Measurements from ENCODE around the gene TRAPPC5.

The TRAPPC5 gene

DNA sequence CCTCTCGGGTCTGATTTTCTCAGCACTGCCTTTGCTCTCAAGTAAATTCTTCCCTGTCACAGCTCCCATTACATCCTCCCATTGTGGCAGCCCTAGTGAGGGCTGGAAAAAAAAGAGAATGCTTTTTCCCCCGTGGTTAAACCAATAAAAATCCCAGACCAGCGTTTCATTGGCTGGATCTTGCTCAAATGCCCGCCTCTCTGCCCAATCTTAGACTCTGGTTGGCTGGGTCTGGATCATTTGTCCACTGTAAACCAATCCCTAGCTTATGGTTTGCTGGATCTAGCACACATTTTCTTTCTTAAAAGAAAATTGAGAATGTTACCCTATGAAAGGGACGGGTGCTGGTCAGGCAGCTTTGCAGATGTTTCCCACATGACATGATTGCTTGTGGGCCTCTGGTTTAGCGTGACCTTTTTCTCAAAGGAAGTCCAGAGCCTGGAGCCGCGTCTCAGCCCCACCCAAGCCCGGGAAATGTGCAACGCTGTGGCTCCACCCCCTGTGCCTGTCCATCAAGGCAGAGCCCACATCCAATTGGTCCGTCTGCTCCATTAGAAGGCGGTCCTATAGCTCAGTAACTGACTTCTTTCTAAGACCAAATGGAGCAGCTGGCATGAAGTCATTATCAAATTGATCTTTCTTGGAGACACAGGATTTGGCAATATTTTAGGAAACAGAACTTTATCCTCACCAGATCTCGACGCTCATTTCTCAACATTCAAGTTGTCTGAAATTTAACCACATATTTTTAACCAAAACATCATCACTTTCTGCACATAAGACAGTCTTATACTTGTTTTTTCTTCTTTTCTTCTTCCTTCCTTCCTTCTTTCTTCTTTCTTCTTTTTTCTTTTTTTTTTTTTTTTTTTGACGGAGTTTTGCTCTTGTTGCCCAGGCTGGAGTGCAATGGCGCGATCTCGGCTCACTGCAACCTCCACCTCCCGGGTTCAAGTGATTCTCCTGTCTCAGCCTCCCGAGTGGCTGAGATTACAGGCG lies 6.3 kb upstream of the TRAPPC5 start:
- H3K4me3 ChIP-seq = no peak overlapping the region
- in situ Hi-C loops (cut with MboI; ENCODE audit: low sequenced_read_pairs) = no loop called here
- DNase-seq (ENCODE audit: low spot score in 2 of 2) = peak; percentile 63 to 84

DNA sequence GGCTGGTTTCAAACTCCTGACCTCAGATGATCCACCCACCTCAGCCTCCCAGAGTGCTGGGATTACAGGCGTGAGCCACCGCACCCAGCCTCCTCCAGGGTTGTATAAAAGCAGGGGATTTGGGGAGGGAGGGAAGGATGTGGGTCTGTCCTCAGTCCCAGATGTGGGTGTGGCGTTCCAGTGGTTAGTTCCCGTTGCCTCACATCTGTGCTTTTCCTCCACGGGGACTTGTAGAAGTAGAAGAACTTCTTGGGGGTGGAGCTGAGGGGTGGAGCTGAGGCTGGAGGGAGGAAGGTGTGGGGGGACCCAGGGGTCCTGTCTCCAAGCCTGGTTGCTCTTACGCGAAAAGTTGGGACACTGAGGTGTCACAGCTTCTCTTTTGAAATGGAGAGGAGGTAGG lies 4.3 kb upstream of the TRAPPC5 start:
- Histone ChIP-seq H3K27me3 (ENCODE audit: low read depth) (peaks cover 24% of the 10 kb centered on the region), H3K36me3 (replicated peaks) (peaks cover 4% of the 10 kb centered on the region), H3K4me3 (no peak overlapping the region), H3K9me3 (peaks cover 5% of the 10 kb centered on the region; the same call in 1 of the 2 replicates), H3K4me1 (peaks cover 4% of the 10 kb centered on the region)
- DNase-seq (ENCODE audit: low spot score in 2 of 2) = no peak
- in situ Hi-C loops (cut with MboI; ENCODE audit: low sequenced_read_pairs) = no loop called here

More for the DNA sequence above, 6.3 kb upstream of the TRAPPC5 start:
- H3K4me1 ChIP-seq = peaks cover 4% of the 10 kb centered on the region
- H3K9me3 ChIP-seq = peaks cover 5% of the 10 kb centered on the region; the same call in 1 of the 2 replicates
- H3K36me3 ChIP-seq (replicated peaks) = no peaks in the 10 kb centered on the region
- peaks cover 31% of the 10 kb centered on the region for H3K27me3 ChIP-seq (ENCODE audit: low read depth)

DNA sequence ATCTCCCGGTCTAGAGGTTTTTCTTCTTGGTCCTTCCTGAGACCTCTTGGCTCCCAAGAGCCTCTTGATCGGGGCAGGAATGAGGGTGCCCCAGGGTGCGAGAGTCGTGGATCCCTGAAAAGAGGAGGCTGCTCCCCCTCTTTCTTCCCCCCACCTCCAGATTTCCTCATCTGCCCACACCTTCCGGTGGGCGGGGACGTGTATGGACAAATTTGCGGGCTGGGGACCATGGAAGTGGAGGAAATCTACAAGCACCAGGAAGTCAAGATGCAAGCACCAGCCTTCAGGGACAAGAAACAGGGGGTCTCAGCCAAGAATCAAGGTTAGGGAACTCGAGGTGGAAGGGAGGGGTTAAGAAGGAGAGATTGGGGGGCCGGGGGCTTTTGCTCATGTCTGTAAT lies 3.8 kb upstream of the TRAPPC5 start, which contains the start of gene MCEMP1:
MCEMP1 (plus strand) TSS at position 237 of the 400 bp plus-strand sequence; CDS start at position 268, 31 bp downstream.
- Histone ChIP-seq H3K4me3 (no peak within 1 kb of the TSS), H3K36me3 (replicated peaks) (peaks cover 4% of the 10 kb centered on the region), H3K4me1 (peaks cover 4% of the 10 kb centered on the region), H3K27me3 (ENCODE audit: low read depth) (peaks cover 20% of the 10 kb centered on the region), H3K9me3 (peaks cover 5% of the 10 kb centered on the region; the same call in 1 of the 2 replicates)
- DNase-seq (ENCODE audit: low spot score in 2 of 2) = no peak
- in situ Hi-C loops (cut with MboI; ENCODE audit: low sequenced_read_pairs) = no loop called here

DNA sequence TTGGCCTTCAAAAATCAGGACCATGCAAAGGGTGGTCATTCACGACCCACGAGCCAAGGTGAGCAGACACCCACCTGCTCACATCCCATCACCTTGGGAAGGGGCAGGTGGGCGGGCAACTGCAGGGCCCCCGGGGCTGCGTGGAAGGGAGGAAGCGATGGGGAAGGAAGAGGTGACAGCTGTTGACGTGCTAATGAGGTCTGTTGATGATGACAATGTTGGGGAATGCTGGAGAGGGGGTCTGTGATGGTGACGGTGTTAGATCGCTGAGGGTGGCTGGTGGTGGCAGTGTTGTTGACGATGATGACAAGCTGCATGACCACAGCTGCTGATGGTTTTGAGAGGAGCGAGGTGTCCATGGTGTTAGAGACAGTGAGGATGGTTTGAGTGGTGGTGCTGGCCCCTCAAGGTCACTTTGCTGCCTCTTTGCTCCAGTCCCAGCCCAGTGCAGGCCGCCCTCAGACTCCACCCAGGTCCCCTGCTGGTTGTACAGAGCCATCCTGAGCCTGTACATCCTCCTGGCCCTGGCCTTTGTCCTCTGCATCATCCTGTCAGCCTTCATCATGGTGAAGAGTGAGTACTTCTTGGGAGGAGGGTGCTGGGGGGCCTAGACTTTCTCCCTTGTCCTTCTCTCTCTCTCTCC lies 2.8 kb upstream of the TRAPPC5 start:
- Histone ChIP-seq H3K4me3 (no peak overlapping the region), H3K9me3 (peaks cover 5% of the 10 kb centered on the region; the same call in 1 of the 2 replicates), H3K27me3 (ENCODE audit: low read depth) (peaks cover 20% of the 10 kb centered on the region), H3K36me3 (replicated peaks) (peaks cover 8% of the 10 kb centered on the region), H3K4me1 (peaks cover 4% of the 10 kb centered on the region)
- no peak for DNase-seq (ENCODE audit: low spot score in 2 of 2)
- in situ Hi-C loops (cut with MboI; ENCODE audit: low sequenced_read_pairs) = no loop called here

DNA sequence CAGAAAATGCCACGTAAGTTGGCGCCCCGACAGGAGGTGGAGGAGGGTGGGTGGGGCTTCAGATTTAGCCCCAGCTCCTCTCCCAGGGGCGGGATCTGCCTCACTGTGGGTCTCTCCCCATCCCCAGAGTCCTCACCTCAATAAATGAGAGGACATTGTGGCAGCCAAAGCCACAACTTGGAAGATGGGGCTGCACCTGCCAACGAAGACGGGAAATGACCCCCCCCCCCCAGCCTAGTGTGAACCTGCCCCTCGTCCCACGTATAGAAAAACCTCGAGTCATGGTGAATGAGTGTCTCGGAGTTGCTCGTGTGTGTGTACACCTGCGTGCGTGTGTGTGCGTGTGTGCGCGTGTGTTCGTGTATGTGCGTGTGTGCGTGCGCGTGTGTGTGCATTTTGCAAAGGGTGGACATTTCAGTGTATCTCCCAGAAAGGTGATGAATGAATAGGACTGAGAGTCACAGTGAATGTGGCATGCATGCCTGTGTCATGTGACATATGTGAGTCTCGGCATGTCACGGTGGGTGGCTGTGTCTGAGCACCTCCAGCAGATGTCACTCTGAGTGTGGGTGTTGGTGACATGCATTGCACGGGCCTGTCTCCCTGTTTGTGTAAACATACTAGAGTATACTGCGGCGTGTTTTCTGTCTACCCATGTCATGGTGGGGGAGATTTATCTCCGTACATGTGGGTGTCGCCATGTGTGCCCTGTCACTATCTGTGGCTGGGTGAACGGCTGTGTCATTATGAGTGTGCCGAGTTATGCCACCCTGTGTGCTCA lies 1.5 kb upstream of the TRAPPC5 start:
- H3K27me3 ChIP-seq (ENCODE audit: low read depth) = peaks cover 20% of the 10 kb centered on the region
- H3K4me3 ChIP-seq = no peak overlapping the region
- H3K36me3 ChIP-seq (replicated peaks) = peaks cover 13% of the 10 kb centered on the region
- no peak for DNase-seq (ENCODE audit: low spot score in 2 of 2)
- peaks cover 3% of the 10 kb centered on the region for H3K4me1 ChIP-seq
- in situ Hi-C loops (cut with MboI; ENCODE audit: low sequenced_read_pairs) = no loop called here
- no peaks in the 10 kb centered on the region for H3K9me3 ChIP-seq

DNA sequence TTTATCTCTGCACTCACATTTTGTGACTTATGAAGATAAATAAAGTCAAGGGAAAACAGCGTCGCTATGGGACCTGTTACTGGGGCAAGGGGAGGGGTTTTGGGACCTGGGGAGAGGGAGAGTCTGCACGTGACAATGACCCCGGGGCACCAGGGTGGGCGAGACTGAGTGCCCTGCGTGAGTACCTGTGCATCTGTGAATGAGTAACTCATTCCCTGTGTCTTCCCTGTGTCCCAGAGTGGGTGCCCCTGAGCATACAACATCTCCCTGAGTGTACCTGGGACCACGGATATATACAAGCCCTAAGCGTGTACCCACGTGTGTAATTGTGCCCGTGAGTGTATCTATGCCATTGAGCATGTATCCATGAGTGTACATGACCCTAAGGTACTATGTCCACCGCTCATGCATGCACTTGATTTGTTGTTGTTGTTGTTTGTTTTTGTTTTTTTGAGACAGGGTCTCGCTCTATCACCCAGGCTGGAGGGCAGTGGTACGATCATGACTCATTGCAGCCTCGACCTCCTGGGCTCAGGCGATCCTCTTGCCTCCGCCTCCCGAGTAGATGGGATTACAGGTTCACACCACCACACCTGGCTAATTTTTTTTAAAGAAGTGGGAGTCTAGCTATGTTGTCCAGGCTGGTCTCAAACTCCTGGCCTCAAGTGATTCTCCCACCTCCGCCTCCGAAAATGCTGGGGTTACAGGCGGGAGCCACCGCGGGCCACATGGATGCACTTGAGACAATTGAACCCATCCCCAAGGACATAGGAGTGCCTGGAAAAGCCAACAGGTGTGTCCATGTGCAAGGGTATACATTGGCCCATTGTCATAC lies 645 bp upstream of the TRAPPC5 start:
- Histone ChIP-seq H3K36me3 (replicated peaks) (peaks cover 13% of the 10 kb centered on the region), H3K4me3 (peak overlapping the region; percentile 94), H3K4me1 (no peaks in the 10 kb centered on the region), H3K27me3 (ENCODE audit: low read depth) (peaks cover 20% of the 10 kb centered on the region), H3K9me3 (no peaks in the 10 kb centered on the region)
- DNase-seq (ENCODE audit: low spot score in 2 of 2) = no peak
- in situ Hi-C loops (cut with MboI; ENCODE audit: low sequenced_read_pairs) = no loop called here

DNA sequence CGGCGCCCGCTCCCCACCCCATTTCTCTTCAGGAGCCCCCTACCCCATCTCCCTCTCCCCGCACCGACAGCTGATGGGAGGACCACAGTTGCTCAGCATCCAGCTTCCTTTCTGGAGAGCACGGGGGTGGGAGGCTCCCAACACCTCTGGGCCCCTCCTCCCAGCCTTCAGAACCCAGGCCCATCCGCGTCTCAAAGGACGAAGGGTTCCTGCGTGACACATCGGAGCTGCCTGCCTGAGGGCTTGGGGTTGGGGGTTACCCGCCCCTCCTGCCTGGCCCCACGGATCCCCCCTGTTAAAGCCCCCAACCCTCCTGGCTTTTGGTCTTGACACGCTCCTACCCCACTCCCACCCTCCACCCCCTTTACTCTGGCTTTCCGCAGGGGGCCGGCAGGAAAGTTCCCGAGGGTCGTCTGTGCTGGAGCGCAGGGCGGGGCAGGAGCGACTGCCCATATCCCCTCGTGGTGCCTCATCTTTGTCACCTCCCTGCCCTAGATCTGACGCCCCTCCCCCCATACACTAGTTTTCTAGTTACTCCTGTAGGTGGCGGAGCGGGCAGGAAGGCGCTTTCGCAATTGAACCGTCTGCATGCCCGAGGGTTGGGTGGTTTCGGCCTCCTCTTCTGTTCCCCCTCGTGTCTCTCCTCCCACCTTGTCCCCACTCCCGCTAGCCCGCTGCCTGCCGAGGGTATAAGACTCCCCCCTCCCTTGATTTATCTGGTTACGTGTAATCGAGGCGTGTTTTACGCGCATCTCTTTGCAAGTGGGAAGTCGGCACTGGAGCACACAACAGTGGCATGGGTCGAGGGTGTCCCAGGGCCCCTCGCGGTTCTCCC lies 924 bp downstream of the TRAPPC5 start:
- no peaks in the 10 kb centered on the region for H3K9me3 ChIP-seq
- peaks cover 13% of the 10 kb centered on the region for H3K36me3 ChIP-seq (replicated peaks)
- in situ Hi-C loops (cut with MboI; ENCODE audit: low sequenced_read_pairs) = no loop called here
- peaks cover 9% of the 10 kb centered on the region for H3K27me3 ChIP-seq (ENCODE audit: low read depth)
- peak overlapping the region; percentile 94 for H3K4me3 ChIP-seq
- H3K4me1 ChIP-seq = no peaks in the 10 kb centered on the region
- DNase-seq (ENCODE audit: low spot score in 2 of 2) = peak; percentile 25 to 90

DNA sequence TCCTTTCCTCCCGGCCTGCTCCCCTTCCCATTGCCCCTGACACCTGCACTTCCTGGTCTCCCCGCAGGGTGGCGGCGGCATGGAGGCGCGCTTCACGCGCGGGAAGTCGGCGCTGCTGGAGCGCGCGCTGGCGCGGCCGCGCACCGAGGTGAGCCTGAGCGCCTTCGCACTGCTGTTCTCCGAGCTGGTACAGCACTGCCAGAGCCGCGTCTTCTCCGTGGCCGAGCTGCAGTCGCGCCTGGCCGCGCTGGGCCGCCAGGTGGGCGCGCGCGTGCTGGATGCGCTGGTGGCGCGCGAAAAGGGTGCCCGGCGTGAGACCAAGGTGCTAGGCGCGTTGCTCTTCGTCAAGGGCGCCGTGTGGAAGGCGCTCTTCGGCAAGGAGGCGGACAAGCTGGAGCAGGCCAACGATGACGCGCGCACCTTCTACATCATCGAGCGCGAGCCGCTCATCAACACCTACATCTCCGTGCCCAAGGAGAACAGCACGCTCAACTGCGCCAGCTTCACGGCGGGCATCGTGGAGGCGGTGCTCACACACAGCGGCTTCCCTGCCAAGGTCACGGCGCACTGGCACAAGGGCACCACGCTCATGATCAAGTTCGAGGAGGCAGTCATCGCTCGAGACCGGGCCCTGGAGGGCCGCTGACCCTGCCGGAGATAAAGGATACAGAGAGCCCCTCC lies 1.7 kb downstream of the TRAPPC5 start:
- no peak for DNase-seq (ENCODE audit: low spot score in 2 of 2)
- peaks cover 3% of the 10 kb centered on the region; the same call in 1 of the 2 replicates for H3K27me3 ChIP-seq (ENCODE audit: low read depth)
- in situ Hi-C loops (cut with MboI; ENCODE audit: low sequenced_read_pairs) = no loop called here
- no peak overlapping the region; the same call in 1 of the 2 replicates for H3K4me3 ChIP-seq
- peaks cover 13% of the 10 kb centered on the region for H3K36me3 ChIP-seq (replicated peaks)
- no peaks in the 10 kb centered on the region for H3K9me3 ChIP-seq
- H3K4me1 ChIP-seq = no peaks in the 10 kb centered on the region

DNA sequence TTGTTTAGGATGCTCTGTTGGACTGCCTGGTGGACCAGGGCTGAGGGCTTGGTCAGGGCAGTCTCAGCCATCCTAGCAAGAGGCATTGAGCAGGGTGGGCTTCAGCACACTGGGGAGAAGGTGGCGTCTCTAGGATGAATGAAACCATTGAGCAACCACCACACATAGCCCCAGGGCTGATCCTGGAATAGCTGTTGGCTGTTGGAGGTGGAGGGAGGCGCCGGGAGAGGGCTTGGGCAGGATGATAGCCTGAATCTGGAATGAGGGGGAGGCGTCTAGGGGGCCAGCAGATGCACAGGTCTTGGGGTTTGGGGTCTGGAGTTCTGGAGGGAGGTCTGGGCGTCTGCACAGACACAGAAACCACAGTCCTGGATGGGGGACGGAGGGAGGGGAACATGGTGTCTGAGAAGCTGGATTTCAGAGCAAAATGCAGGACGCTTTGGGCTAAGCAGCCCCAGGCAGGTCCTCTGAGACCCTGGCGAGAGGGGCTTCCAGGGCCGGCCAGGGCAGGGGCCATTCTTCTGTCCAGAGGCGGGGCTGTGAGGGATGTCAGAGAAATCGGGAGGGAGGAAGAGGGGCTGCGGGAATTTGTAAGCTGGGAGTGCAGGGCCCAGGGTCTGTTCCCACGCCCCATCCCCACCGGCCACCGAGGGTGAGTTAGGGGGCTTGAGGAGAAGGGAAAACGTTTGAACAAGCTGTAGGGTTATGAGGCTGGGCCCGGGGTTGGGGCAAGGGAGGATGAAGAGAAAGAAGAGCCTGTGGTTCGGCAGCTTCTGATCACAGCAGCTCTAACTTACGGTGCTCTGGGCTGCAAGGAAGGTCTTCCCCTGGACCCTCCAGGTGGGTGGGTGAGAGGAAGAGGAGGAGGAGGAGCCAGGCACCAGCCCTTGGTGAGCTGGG lies 5.2 kb downstream of the TRAPPC5 start:
- in situ Hi-C loops (cut with MboI; ENCODE audit: low sequenced_read_pairs) = no loop called here
- Histone ChIP-seq H3K36me3 (replicated peaks) (peaks cover 12% of the 10 kb centered on the region), H3K4me3 (no peak overlapping the region), H3K4me1 (no peaks in the 10 kb centered on the region), H3K27me3 (ENCODE audit: low read depth) (no peaks in the 10 kb centered on the region), H3K9me3 (no peaks in the 10 kb centered on the region)
- peak in 1 of 2 experiments; percentile 39 for DNase-seq (ENCODE audit: low spot score in 2 of 2)

DNA sequence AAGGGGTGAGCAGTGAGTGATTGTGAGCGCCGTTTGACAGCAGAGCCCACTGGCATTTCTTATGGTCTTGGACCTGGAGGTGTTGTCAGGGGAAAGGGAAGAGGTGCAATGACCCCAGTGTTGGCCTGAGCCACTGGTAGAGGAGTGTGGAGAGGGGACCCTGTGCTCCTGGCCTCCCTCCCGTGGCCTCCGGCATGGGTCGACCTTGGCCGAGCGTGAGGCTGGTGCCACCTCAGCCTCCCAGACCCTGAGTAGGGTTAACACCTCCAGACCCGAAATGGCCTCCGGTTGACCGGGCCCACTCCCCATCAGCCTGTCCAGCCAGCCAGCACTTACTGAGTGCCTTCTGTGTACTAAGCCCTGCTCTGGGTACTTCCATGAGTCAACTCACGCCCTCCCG lies 6.5 kb downstream of the TRAPPC5 start:
- Histone ChIP-seq H3K36me3 (replicated peaks) (peaks cover 9% of the 10 kb centered on the region; the same call in 1 of the 2 replicates), H3K4me1 (no peaks in the 10 kb centered on the region), H3K4me3 (no peak overlapping the region), H3K27me3 (ENCODE audit: low read depth) (no peaks in the 10 kb centered on the region), H3K9me3 (no peaks in the 10 kb centered on the region)
- DNase-seq (ENCODE audit: low spot score in 2 of 2) = no peak
- in situ Hi-C loops (cut with MboI; ENCODE audit: low sequenced_read_pairs) = no loop called here

DNA sequence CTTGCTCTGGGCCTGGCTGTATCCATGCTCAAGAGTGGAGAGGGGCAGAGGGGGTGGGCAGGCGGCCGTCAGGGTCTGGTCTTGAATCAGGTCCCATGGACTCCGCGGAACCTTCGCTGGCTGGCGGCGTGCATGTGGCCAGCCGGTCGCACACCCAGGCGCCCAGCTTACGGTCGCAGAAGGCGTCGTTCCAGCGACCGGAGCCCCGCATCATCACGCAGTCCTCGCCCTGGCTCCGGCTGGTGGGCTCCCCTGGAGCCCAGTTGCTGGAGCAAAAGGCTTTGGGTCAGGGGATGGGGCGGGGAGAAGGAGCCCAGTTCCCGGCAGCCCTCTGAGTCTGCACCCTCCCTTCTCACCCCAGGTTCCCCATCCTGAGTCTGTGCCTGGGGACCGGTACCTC lies 8.5 kb downstream of the TRAPPC5 start:
- no peak for DNase-seq (ENCODE audit: low spot score in 2 of 2)
- no peaks in the 10 kb centered on the region; the same call in 1 of the 2 replicates for H3K36me3 ChIP-seq (replicated peaks)
- H3K9me3 ChIP-seq = no peaks in the 10 kb centered on the region
- H3K4me1 ChIP-seq = no peaks in the 10 kb centered on the region
- no peaks in the 10 kb centered on the region for H3K27me3 ChIP-seq (ENCODE audit: low read depth)
- H3K4me3 ChIP-seq = no peak overlapping the region
- in situ Hi-C loops (cut with MboI; ENCODE audit: low sequenced_read_pairs) = no loop called here

Measured in HAP-1 (cell line).